A673 (cell line): Measurements from ENCODE around the gene HEXIM1. TPM values are rescaled to one million over a fixed set of nuclear protein-coding genes. Genes with fewer than 3 reads are reported as not detected.

ENCODE experiments used
- BruUV-seq: library from RNA; stranded (reverse); fragments of 400-500 nt; replicated peaks from 2 replicates; lab custom pipeline; 2021; lab: Mats Ljungman, UMichigan
- CTCF ChIA-PET: fragments of 300-600 bp; sonication (Branson Sonifier 250); formaldehyde crosslinking; loops from one replicate; lab custom pipeline; 2022; ENCODE audit warnings: antibody characterized with exemption; lab: Charles Lee
- POLR2A ChIA-PET: fragments of 300-600 bp; sonication (Branson Sonifier 250); formaldehyde crosslinking; loops from one replicate; lab custom pipeline; 2022; ENCODE audit warnings: antibody characterized with exemption; ENCODE audit not compliant: low non-redundant PET; lab: Charles Lee
- DNase-seq: peaks from one replicate; pipeline ENCODE4 v3.0.0-alpha.2; 2015; ENCODE audit warnings: low spot score
- H3K27ac ChIP-seq: fragments of 200-600 bp; sonication (generic); 2 replicates; pipeline ENCODE4 v1.5.1; 2016; ENCODE audit warnings: mixed run types, low read depth, mild to moderate bottlenecking, mixed read lengths, antibody characterized with exemption, low read length; ENCODE audit not compliant: poor library complexity, severe bottlenecking
- H3K27me3 ChIP-seq: fragments of 200-600 bp; sonication (generic); replicated peaks from 2 replicates; pipeline ENCODE4 v1.6.1; 2017; ENCODE audit warnings: mixed run types, low read depth, mild to moderate bottlenecking, mixed read lengths, antibody characterized with exemption, low read length; ENCODE audit not compliant: insufficient read depth, poor library complexity
- H3K36me3 ChIP-seq: fragments of 200-600 bp; sonication (generic); 2 replicates; pipeline ENCODE4 v1.6.1; 2016; ENCODE audit warnings: mixed run types, mild to moderate bottlenecking, mixed read lengths, antibody characterized with exemption, low read length; ENCODE audit not compliant: insufficient read depth, poor library complexity, severe bottlenecking
- H3K4me1 ChIP-seq: fragments of 200-600 bp; sonication (generic); 2 replicates; pipeline ENCODE4 v1.6.1; 2017; ENCODE audit warnings: mixed run types, mild to moderate bottlenecking, mixed read lengths, antibody characterized with exemption, low read length; ENCODE audit not compliant: insufficient read depth, poor library complexity, severe bottlenecking
- H3K4me3 ChIP-seq: fragments of 200-600 bp; sonication (generic); 2 replicates; pipeline ENCODE4 v1.5.1; 2016; ENCODE audit warnings: low read depth, mixed run types, mild to moderate bottlenecking, mixed read lengths, low read length; ENCODE audit not compliant: poor library complexity, severe bottlenecking
- H3K9me3 ChIP-seq: fragments of 200-600 bp; sonication (generic); 2 replicates; pipeline ENCODE4 v1.6.1; 2016; ENCODE audit warnings: mixed run types, low read depth, mild to moderate bottlenecking, mixed read lengths, antibody characterized with exemption, low read length; ENCODE audit not compliant: poor library complexity, severe bottlenecking
- CTCF ChIP-seq: fragments of 300-800, 200-600 bp; sonication (generic); conservative IDR thresholded peaks from 2 replicates; pipeline ENCODE4 v1.5.1; 2017; ENCODE audit warnings: low read depth, mild to moderate bottlenecking, antibody characterized with exemption, low read length, moderate library complexity, mixed read lengths
- EZH2 ChIP-seq: fragments of 200-600 bp; sonication (generic); IDR thresholded peaks from 2 replicates; pipeline ENCODE4 v1.6.1; 2017; ENCODE audit warnings: borderline replicate concordance, low read depth, mild to moderate bottlenecking, mixed read lengths, antibody characterized with exemption, low read length; ENCODE audit not compliant: poor library complexity, severe bottlenecking
- intact Hi-C: fragments of 100-400 bp; cut with micrococcal nuclease; formaldehyde crosslinking; loops from one replicate; pipeline ENCODE4 v1.10.0; 2022; ENCODE audit not compliant: unreplicated experiment
- total RNA-seq: library from RNA; stranded (reverse); gene quantifications from 2 replicates; pipeline ENCODE4 v1.2.3, GENCODE V29; 2021

The HEXIM1 gene
- total RNA-seq, 1 experiment from 2014 or later: 21.2 TPM

- no peak for TF ChIP-seq EZH2
- Histone ChIP-seq H3K27ac (no peak overlapping the region), H3K4me1 (peaks cover 12% of the 10 kb centered on the region), H3K27me3 (no peaks in the 10 kb centered on the region), H3K9me3 (no peaks in the 10 kb centered on the region), H3K4me3 (no peak overlapping the region), H3K36me3 (no peaks in the 10 kb centered on the region)
- ChIA-PET POLR2A (no interaction called here), CTCF (no interaction called here)
- intact Hi-C loops: no loop called here
- BruUV-seq: no TSS peak
- DNase-seq: no peak
Observed at GRCh38 chr17:45155483-45155882, 7.2 kb downstream of the HEXIM1 start.

DNA sequence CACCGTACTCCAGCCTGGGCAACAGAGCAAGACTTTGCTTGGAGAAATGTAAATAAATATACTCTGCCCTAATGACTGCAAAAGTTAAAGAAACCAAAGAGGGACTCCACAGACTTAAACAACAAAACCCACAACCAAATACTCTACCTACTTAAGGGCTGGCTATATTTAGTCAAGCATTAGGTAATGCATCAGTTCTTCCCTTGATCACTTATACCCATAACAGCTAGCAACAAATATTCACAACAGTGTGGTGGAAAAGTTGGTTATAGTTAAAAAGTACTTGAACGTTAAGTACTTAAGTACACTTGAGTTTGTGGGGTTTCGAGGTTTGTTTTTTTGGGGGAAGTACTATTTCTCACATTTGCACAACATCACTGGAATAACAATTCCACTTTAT, 8.0 kb downstream of the HEXIM1 start:
- no TSS peak for BruUV-seq

DNA sequence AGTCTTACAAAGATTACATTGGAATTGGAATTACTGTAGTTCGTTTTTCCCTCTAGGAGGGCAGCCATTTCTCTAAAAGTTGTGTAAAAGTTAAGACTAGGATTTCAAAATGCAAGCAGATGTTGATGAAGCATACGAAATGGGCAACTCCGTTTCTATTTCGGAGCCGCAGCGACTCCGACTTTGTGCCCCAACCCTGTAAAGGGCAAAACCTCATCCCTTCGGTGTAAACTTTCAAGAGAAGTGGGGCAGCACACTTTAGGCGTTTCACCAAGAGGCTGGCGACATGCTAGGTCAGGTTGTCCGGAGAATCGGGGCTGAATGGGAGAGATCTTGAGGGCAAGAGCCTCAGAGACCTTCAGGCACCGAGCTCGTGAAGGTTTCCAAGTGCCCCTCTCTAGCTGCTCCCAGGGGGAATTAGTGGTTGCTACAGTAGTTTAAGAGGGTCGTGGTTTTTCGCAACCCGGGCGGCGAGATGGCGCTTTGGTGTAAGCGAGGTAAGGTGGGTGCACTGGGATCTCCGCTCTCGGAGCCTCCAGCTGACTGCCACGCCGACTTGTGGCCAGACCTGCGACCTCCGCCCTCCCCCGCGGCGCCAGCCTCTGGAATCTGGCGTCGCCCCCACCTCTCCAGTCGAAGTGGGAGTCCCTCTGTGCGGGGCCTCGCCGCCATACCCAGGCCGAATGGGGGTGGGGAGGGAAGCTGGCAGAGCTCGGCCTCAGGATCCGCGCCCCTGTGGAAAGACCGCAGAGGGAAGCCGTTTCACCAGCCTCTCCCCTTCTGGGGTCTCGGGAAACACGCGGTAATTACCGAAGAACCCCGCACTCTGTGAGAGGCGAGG, 12.4 kb downstream of the HEXIM1 start:
- intact Hi-C loops: no loop called here
- TF ChIP-seq CTCF (no peak), EZH2 (no peak)
- no peaks in the 10 kb centered on the region for H3K27me3 ChIP-seq
- peak overlapping the region; percentile 98 for H3K27ac ChIP-seq
- ChIA-PET POLR2A (interaction anchor here (1.3 to 1.5 kb wide), 2 partner anchors 9 to 12 kb away, joined by 4 to 8 read pairs; partner anchors contain the start of gene HEXIM1), CTCF (interaction anchor here (0.6 to 1.8 kb wide), 6 partner anchors 8 to 164 kb away, joined by 3 to 13 read pairs (median 6); partner anchors contain the start of genes ACBD4 and HEXIM1)
- H3K4me1 ChIP-seq: peaks cover 6% of the 10 kb centered on the region
- DNase-seq: peak; percentile 42
- no peaks in the 10 kb centered on the region for H3K9me3 ChIP-seq
- BruUV-seq: TSS peak; percentile 59
- H3K4me3 ChIP-seq: peak overlapping the region; percentile 90
- no peaks in the 10 kb centered on the region for H3K36me3 ChIP-seq

More for the DNA sequence above, 8.0 kb downstream of the HEXIM1 start:
- H3K27ac ChIP-seq: no peak overlapping the region
- TF ChIP-seq EZH2: no peak
- no peak for TF ChIP-seq CTCF
- H3K36me3 ChIP-seq: no peaks in the 10 kb centered on the region
- ChIA-PET CTCF (no interaction called here), POLR2A (no interaction called here)
- peaks cover 12% of the 10 kb centered on the region for H3K4me1 ChIP-seq
- H3K9me3 ChIP-seq: no peaks in the 10 kb centered on the region
- H3K27me3 ChIP-seq: no peaks in the 10 kb centered on the region
- intact Hi-C loops: no loop called here
- no peak overlapping the region for H3K4me3 ChIP-seq
- no peak for DNase-seq
